ENCODE results near the gene CCDC116.
"Not testable (repeated sequence)": the region's sequence is repeated elsewhere in the genome, so short reads cannot be mapped to it uniquely, and the experiment has no call there.

CCDC116 gene

DNA sequence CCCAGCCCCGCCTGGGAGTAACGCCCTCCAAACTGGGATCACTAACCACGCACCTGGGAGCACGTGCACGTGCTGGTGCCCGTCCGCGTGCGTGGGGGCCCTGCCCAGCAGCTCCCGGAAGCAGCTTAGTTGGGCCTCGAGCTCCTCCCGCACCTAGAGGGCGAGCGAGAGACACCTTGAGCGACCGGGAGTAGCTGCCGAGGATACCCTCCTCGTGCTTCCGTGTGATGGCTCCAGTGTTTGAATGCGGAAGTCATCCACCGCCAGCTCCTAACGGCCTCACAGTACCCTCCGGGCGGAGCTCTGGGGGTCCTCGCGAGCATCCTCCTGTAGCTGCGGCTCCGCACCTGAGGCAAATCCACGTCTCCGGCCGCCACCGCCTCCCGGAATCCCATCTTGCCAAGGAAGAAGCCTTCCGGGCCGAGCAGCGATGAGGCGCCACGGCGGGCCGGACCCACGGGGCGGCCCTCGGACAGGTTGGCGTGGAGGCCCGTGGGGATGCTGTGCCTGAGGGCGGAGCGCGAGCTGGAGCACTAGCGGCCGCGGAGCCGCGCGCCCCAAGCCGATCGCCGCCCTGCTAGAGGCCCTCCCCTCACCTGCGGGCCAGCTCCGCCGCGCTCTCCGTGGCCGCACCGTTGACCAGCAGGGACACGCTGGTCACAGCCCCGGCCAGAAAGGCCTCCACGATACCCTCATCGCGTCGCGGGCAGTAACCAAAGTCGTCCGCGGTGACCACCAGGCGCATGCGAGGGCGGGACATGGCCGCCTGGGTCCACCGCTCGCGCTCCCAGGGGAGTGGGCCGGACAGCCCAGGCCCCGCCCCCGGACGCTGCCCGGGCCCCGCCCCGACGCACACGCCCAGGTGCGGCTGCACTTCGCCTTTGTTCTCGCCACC, 3.1 kb upstream of the CCDC116 start, which contains the start of gene YDJC:
TSS of gene YDJC (minus strand) at position 768 of the 895 bp plus-strand sequence. CDS start at position 760, 8 bp downstream.
- 0 out of 2 replicates have a peak, but pooled peaks cover 7% of the 10 kb centered on the region for H3K9me3 ChIP-seq
- peak within 1 kb of the TSS; percentile 99 for H3K27ac ChIP-seq
- H3K4me3 ChIP-seq, result peak within 1 kb of the TSS; percentile 96
- peak within 1 kb of the TSS; percentile 95 for H3K4me2 ChIP-seq
- peak within 1 kb of the TSS; percentile 98 for H3K9ac ChIP-seq
- H4K20me1 ChIP-seq, result peaks cover 41% of the 10 kb centered on the region
- H3K4me1 ChIP-seq, result peaks cover 53% of the 10 kb centered on the region
- no peaks in the 10 kb centered on the region for H3K27me3 ChIP-seq
- H3K36me3 ChIP-seq, result peaks cover 34% of the 10 kb centered on the region
- TF ChIP-seq Cebpa-rat (IDR thresholded peaks at IDR 0.05), result no peak

DNA sequence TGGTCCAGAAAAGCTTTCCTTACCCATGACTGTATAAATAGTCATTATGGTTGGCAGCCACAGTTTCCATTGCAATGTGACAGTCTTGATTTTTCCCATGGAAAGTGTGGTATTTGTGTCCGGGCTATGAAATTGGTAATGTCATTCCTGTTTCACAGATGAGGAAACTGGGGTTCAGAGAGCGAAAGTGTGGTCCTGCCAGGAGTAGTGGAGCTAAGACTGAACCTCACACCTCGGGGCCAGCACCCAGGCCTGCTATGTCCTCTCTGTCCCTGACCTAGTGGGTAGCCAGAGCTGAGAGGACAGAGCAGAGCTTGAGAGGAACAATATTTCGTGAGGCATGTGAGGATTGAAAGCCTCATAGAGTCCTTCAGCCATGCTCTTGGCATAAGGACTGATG, 1.5 kb upstream of the CCDC116 start:
- no peak overlapping the region for H3K9ac ChIP-seq
- H3K27me3 ChIP-seq, result no peaks in the 10 kb centered on the region
- no peak overlapping the region for H3K4me3 ChIP-seq
- H3K9me3 ChIP-seq, result 0 out of 2 replicates have a peak, but pooled peaks cover 7% of the 10 kb centered on the region
- H3K4me2 ChIP-seq, result no peak overlapping the region
- TF ChIP-seq Cebpa-rat (IDR thresholded peaks at IDR 0.05), result no peak
- peaks cover 38% of the 10 kb centered on the region for H3K4me1 ChIP-seq
- no peak overlapping the region for H3K27ac ChIP-seq
- peaks cover 26% of the 10 kb centered on the region for H3K36me3 ChIP-seq
- peaks cover 26% of the 10 kb centered on the region for H4K20me1 ChIP-seq

DNA sequence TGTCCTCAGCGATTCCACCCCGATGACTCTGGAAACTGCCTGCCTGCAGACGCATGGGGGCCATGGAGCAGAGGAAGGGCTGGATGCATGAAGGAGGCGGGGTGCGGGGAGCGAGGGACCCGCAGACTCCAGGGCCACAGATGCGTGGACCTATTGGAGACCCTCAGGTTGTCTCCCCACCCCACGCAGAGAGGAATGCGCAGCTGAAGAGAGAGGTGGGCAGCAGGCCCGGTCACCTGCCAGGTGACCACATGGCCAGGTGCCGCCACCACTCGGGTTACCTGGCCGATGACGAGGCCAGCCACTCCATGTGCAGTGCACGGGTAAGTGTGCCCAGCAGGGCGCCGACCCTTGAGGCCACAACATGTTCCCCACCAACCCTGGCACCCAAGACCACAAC, 371 bp downstream of the CCDC116 start:
- peaks cover 7% of the 10 kb centered on the region for H3K36me3 ChIP-seq
- H3K4me1 ChIP-seq, result peaks cover 25% of the 10 kb centered on the region
- peaks cover 7% of the 10 kb centered on the region for H4K20me1 ChIP-seq
- H3K4me3 ChIP-seq, result no peak overlapping the region
- H3K9me3 ChIP-seq, result 0 out of 2 replicates have a peak, but pooled peaks cover 7% of the 10 kb centered on the region
- no peak for TF ChIP-seq Cebpa-rat (IDR thresholded peaks at IDR 0.05)
- no peaks in the 10 kb centered on the region for H3K27me3 ChIP-seq
- H3K27ac ChIP-seq, result no peak overlapping the region
- no peak overlapping the region for H3K9ac ChIP-seq
- no peak overlapping the region for H3K4me2 ChIP-seq

DNA sequence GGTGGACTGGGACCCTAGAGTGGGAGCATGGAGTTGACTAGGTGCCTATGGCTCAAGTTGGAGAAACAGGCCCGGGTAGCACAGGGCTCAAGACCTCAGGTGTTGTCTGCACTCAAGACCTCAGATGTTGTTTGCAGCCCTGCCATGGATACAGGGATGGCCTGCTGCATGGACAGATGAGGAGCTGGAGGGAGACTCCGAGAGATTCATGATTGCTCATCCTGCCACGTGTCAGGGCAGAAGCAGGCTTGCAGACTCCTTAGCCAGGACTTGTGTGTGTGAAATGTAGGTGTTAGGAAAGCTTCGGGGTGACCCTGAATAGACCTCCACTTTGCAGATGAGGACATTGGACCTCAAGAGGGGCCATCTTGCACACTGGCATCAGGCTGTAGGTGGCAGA, 921 bp downstream of the CCDC116 start:
- Histone ChIP-seq H4K20me1 (peaks cover 2% of the 10 kb centered on the region), H3K9ac (no peak overlapping the region), H3K4me2 (no peak overlapping the region), H3K4me1 (peaks cover 19% of the 10 kb centered on the region), H3K9me3 (0 out of 2 replicates have a peak, but pooled peaks cover 7% of the 10 kb centered on the region), H3K27ac (no peak overlapping the region), H3K4me3 (no peak overlapping the region), H3K27me3 (no peaks in the 10 kb centered on the region), H3K36me3 (peaks cover 1% of the 10 kb centered on the region)
- no peak for TF ChIP-seq Cebpa-rat (IDR thresholded peaks at IDR 0.05)

- Histone ChIP-seq H3K27ac (no peak overlapping the region), H3K9me3 (0 out of 2 replicates have a peak, but pooled peaks cover 7% of the 10 kb centered on the region), H3K4me3 (no peak overlapping the region), H3K4me1 (peaks cover 13% of the 10 kb centered on the region), H3K36me3 (no peaks in the 10 kb centered on the region), H3K4me2 (no peak overlapping the region), H4K20me1 (no peaks in the 10 kb centered on the region), H3K9ac (no peak overlapping the region), H3K27me3 (no peaks in the 10 kb centered on the region)
- no peak for TF ChIP-seq Cebpa-rat (IDR thresholded peaks at IDR 0.05)
These were observed 1.5 kb downstream of the CCDC116 start for GRCh38 chr22:21634081-21634480.

GRCh38 chr22:21634844-21635243, 2.3 kb downstream of the CCDC116 start:
- Histone ChIP-seq H3K4me1 (peaks cover 12% of the 10 kb centered on the region), H3K9ac (no peak overlapping the region), H3K27me3 (no peaks in the 10 kb centered on the region), H3K4me2 (no peak overlapping the region), H3K27ac (no peak overlapping the region), H3K9me3 (0 out of 2 replicates have a peak, but pooled peaks cover 7% of the 10 kb centered on the region), H4K20me1 (no peaks in the 10 kb centered on the region), H3K4me3 (no peak overlapping the region), H3K36me3 (no peaks in the 10 kb centered on the region)
- TF ChIP-seq Cebpa-rat (IDR thresholded peaks at IDR 0.05), result no peak

DNA sequence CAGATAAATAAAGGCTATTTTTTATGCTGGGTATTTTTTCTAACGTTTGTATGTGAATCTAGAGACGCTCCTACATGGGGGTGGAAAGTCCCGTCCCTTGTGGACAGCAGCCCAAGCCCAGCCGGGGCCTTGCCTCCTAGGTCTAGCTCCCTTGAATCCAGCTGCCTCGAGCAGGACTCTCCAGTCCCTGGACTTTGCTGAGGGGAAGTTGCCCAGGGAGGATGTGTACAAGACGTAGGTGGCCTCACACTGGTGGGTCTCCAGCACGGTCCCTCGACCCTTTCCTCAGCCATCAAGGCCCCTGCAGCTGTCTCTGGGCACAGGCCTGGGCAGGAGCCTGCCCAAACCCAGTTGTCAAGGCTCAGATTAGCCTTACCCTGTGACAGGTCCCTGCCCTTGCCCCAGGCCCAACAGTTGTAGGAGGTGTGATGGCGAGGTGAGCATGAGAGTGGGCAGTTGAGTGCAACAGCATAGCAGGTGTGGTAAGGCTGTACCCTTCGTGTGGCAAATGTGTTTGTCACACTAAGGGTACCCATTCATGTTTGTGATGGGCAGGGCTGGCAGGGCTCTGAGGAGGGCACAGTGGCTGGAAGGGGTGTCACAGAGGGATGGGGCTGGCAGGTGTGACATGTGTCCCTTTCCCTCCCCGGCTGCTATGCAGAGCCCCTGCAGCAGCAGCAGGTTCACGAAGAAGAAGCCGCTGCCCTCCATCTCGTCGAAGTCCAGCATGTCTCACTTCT, 3.4 kb downstream of the CCDC116 start:
- Histone ChIP-seq H3K4me1 (peaks cover 8% of the 10 kb centered on the region; the same call in 1 of the 2 replicates), H3K27me3 (no peaks in the 10 kb centered on the region), H3K9me3 (0 out of 2 replicates have a peak, but pooled peaks cover 7% of the 10 kb centered on the region), H3K4me3 (no peak overlapping the region), H3K9ac (no peak overlapping the region), H3K27ac (no peak overlapping the region), H4K20me1 (no peaks in the 10 kb centered on the region), H3K4me2 (no peak overlapping the region), H3K36me3 (no peaks in the 10 kb centered on the region)
- TF ChIP-seq Cebpa-rat (IDR thresholded peaks at IDR 0.05), result no peak

DNA sequence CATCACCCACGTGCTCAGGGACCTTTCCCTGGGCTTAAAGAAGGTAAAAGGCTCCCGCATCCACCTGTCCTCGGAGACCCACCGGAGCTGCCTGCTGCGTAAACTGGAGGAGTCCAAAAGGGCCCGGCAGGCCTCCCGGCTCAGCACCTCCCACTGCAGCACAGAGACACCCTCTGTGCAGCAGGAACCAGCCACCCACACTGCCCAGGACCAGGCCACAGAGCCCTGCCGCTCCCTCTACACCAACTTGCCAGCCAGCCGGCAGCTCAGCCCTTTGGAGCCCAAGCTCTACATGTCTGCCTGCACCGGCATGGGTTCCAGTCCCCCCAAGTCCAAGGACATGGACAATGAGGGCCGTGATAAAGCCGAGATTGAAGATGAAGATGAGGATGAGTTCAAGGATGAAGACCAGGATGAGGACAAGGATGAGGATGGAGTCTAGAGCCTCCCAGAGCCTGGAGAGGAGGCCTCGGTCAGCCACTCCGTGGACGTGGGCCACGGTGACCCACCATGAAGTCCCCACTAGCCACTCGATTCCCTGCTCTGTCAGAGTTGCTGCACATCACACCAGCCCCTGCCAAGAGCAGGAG, 4.2 kb downstream of the CCDC116 start:
- Histone ChIP-seq H3K4me3 (no peak overlapping the region), H3K4me2 (no peak overlapping the region), H4K20me1 (no peaks in the 10 kb centered on the region), H3K36me3 (no peaks in the 10 kb centered on the region), H3K27ac (no peak overlapping the region), H3K27me3 (no peaks in the 10 kb centered on the region), H3K9me3 (0 out of 2 replicates have a peak, but pooled peaks cover 7% of the 10 kb centered on the region), H3K9ac (no peak overlapping the region), H3K4me1 (peaks cover 16% of the 10 kb centered on the region)
- TF ChIP-seq Cebpa-rat (IDR thresholded peaks at IDR 0.05), result no peak

GRCh38 chr22:21637450-21637849, 4.9 kb downstream of the CCDC116 start:
- not testable (repeated sequence) for H3K9me3 ChIP-seq, H4K20me1 ChIP-seq, H3K9ac ChIP-seq

More at GRCh38 chr22:21637450-21637849, 4.9 kb downstream of the CCDC116 start:
- H3K27me3 ChIP-seq, H3K4me2 ChIP-seq, H3K36me3 ChIP-seq, H3K4me3 ChIP-seq, H3K27ac ChIP-seq: not testable (repeated sequence)
- H3K4me1 ChIP-seq, result peaks cover 16% of the 10 kb centered on the region
